Astrocyte (in vitro differentiated cells and primary cell): Measurements from ENCODE around the gene RCAN2. TPM values are rescaled to one million over a fixed set of nuclear protein-coding genes. Genes with fewer than 3 reads are reported as not detected.

Experiments used
- DNase-seq: peaks from one replicate; pipeline ENCODE4 v3.0.0-alpha.2; 2010; ENCODE audit warnings: low read depth
- FAIRE-seq: peaks from 2 replicates; lab custom pipeline; 2011; peaks lifted over from hg19 to GRCh38; lab: Jason Lieb, UNC
- H2AFZ ChIP-seq: 2 replicates; pipeline ENCODE4 v1.6.0; 2012; ENCODE audit warnings: low read depth, low read length, inconsistent platforms
- H3K27ac ChIP-seq: 2 replicates; pipeline ENCODE4 v1.5.1; 2011; ENCODE audit warnings: low read depth, low read length, inconsistent platforms
- H3K27me3 ChIP-seq: 2 replicates; pipeline ENCODE4 v1.6.0; 2011; ENCODE audit warnings: low read length, inconsistent platforms; ENCODE audit not compliant: insufficient read depth
- H3K36me3 ChIP-seq: 2 replicates; pipeline ENCODE4 v1.5.1; 2011; ENCODE audit warnings: low read length, inconsistent platforms; ENCODE audit not compliant: insufficient read depth
- H3K4me1 ChIP-seq: 2 replicates; pipeline ENCODE4 v1.5.1; 2011; ENCODE audit warnings: low read length, inconsistent platforms; ENCODE audit not compliant: insufficient read depth
- H3K4me2 ChIP-seq: 2 replicates; pipeline ENCODE4 v1.6.0; 2012; ENCODE audit warnings: low read length, inconsistent platforms
- H3K4me3 ChIP-seq: 2 replicates; pipeline ENCODE4 v1.5.1; 2011; ENCODE audit warnings: low read depth, mild to moderate bottlenecking, low read length, inconsistent platforms; ENCODE audit not compliant: insufficient read depth
- H3K79me2 ChIP-seq: 2 replicates; pipeline ENCODE4 v1.6.0; 2012; ENCODE audit warnings: mild to moderate bottlenecking, low read length, inconsistent platforms; ENCODE audit not compliant: insufficient read depth
- H3K9ac ChIP-seq: 2 replicates; pipeline ENCODE4 v1.6.0; 2012; ENCODE audit warnings: mild to moderate bottlenecking, low read length, inconsistent platforms
- H3K9me3 ChIP-seq: 2 replicates; pipeline ENCODE4 v1.5.1; 2012; ENCODE audit warnings: low read depth, mild to moderate bottlenecking, low read length, inconsistent platforms; ENCODE audit not compliant: insufficient read depth
- H4K20me1 ChIP-seq: 2 replicates; pipeline ENCODE4 v1.6.0; 2012; ENCODE audit warnings: low read length, inconsistent platforms; ENCODE audit not compliant: insufficient read depth
- H3K27ac Mint-ChIP-seq: one replicate; pipeline ENCODE4 v1.8.0; 2021; ENCODE audit warnings: mild to moderate bottlenecking, mixed read lengths; ENCODE audit not compliant: unreplicated experiment
- H3K27me3 Mint-ChIP-seq: one replicate; pipeline ENCODE4 v1.8.0; 2021; ENCODE audit warnings: low read depth, mixed read lengths; ENCODE audit not compliant: unreplicated experiment
- H3K36me3 Mint-ChIP-seq: one replicate; pipeline ENCODE4 v1.8.0; 2021; ENCODE audit warnings: low read depth, mixed read lengths; ENCODE audit not compliant: unreplicated experiment
- H3K4me1 Mint-ChIP-seq: one replicate; pipeline ENCODE4 v1.8.0; 2021; ENCODE audit warnings: low read depth, mixed read lengths; ENCODE audit not compliant: unreplicated experiment
- H3K4me3 Mint-ChIP-seq: one replicate; pipeline ENCODE4 v1.8.0; 2021; ENCODE audit warnings: mild to moderate bottlenecking, moderate library complexity, mixed read lengths; ENCODE audit not compliant: unreplicated experiment
- H3K9me3 Mint-ChIP-seq: one replicate; pipeline ENCODE4 v1.8.0; 2021; ENCODE audit warnings: mild to moderate bottlenecking, mixed read lengths; ENCODE audit not compliant: unreplicated experiment
- EZH2 ChIP-seq: IDR thresholded peaks from 2 replicates; pipeline ENCODE4 v1.6.1; 2012; ENCODE audit warnings: mild to moderate bottlenecking, low read length, inconsistent platforms; ENCODE audit not compliant: insufficient read depth
- total RNA-seq: library from RNA; stranded (reverse); gene quantifications from 2 replicates; pipeline ENCODE4 v1.2.1, GENCODE V29; 2021
- TF ChIP-seq, protein P1 (sequence below): IDR thresholded peaks from 2 replicates; pipeline ENCODE4 v1.5.1; 2011; ENCODE audit warnings: low read depth, mild to moderate bottlenecking, inconsistent platforms, low read length, moderate library complexity; ENCODE audit not compliant: insufficient read depth

The RCAN2 gene
- total RNA-seq, 1 donor from 2014 or later, result 10.6 TPM

DNA sequence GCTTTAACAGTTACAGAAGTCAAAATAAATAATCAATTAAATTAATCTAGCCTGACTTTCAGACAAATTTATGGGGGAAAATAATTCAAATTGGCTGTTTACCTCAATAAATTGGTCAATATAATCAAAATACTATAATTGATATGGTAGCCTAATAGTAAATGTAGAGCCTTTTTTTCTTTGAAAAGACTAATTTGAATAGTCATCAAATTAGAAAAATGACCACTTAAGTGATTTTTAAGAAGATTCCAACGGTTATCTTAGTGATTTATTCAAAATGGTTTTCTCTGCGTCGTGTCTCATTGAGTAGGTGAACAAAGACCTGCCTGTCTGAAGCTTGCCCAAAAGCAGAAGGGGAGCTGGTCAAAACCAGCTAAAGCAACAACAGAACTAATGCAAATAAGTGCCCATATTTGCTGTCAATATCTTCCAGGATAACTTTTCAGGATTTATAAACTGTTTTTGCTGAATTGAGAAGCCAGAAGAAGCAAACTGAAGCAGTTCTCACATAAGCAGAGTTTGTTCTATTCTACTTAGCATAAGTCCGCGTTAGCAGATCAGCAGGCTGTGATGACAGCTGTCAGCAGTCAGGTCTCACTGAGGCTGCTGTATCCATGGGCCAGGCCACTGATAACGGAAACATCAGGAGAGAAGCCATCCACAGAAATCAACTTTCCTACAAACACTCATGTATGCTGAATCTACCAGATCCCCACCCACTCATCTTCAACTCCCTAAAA is 7.0 kb downstream of the RCAN2 start:
- Mint-ChIP-seq H3K27me3 (peaks cover 4% of the 10 kb centered on the region), H3K4me1 (peaks cover 7% of the 10 kb centered on the region), H3K27ac (no peak overlapping the region), H3K36me3 (no peaks in the 10 kb centered on the region), H3K4me3 (no peak overlapping the region), H3K9me3 (no peaks in the 10 kb centered on the region)
- TF ChIP-seq EZH2, result no peak
- TF ChIP-seq, protein P1, sequence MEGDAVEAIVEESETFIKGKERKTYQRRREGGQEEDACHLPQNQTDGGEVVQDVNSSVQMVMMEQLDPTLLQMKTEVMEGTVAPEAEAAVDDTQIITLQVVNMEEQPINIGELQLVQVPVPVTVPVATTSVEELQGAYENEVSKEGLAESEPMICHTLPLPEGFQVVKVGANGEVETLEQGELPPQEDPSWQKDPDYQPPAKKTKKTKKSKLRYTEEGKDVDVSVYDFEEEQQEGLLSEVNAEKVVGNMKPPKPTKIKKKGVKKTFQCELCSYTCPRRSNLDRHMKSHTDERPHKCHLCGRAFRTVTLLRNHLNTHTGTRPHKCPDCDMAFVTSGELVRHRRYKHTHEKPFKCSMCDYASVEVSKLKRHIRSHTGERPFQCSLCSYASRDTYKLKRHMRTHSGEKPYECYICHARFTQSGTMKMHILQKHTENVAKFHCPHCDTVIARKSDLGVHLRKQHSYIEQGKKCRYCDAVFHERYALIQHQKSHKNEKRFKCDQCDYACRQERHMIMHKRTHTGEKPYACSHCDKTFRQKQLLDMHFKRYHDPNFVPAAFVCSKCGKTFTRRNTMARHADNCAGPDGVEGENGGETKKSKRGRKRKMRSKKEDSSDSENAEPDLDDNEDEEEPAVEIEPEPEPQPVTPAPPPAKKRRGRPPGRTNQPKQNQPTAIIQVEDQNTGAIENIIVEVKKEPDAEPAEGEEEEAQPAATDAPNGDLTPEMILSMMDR, result no peak
- Histone ChIP-seq H3K9ac (no peak overlapping the region), H3K9me3 (no peaks in the 10 kb centered on the region), H3K27ac (no peak overlapping the region), H4K20me1 (no peaks in the 10 kb centered on the region), H3K79me2 (no peaks in the 10 kb centered on the region), H3K4me3 (no peak overlapping the region), H3K27me3 (peaks cover 15% of the 10 kb centered on the region), H3K4me1 (no peaks in the 10 kb centered on the region), H3K36me3 (no peaks in the 10 kb centered on the region), H2AFZ (no peak overlapping the region), H3K4me2 (no peak overlapping the region)
- DNase-seq, result no peak
- FAIRE-seq, result no peak

DNA sequence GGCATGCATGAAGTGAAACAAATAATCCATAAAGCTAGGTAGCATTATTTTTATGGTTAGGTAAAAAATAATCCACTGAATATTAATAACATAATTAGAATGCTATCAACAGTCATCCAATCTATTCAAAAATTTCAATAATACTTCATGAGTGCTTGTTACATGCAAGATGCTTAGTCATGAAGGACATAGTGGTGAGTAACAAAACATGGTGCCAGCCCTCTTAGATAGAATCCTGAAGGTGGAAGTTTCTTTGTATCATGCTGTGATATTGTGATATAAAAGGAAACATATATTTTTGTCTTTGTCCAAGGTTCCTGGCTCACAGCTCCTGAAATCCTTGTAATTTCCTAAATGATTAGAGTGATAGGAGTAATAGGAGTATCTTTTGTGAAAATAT is 14.9 kb downstream of the RCAN2 start:
- Histone ChIP-seq H3K79me2 (no peaks in the 10 kb centered on the region), H2AFZ (no peak overlapping the region), H3K4me1 (no peaks in the 10 kb centered on the region), H3K4me2 (no peak overlapping the region), H3K27ac (no peak overlapping the region), H3K27me3 (no peaks in the 10 kb centered on the region), H4K20me1 (no peaks in the 10 kb centered on the region), H3K9ac (no peak overlapping the region), H3K9me3 (no peaks in the 10 kb centered on the region), H3K36me3 (no peaks in the 10 kb centered on the region), H3K4me3 (no peak overlapping the region)
- H3K9me3 Mint-ChIP-seq, result no peaks in the 10 kb centered on the region
- peak; percentile 17 for FAIRE-seq
- H3K27ac Mint-ChIP-seq, result peak overlapping the region; percentile 8
- peaks cover 32% of the 10 kb centered on the region for H3K4me1 Mint-ChIP-seq
- TF ChIP-seq EZH2, result no peak
- TF ChIP-seq, protein P1, result no peak
- H3K27me3 Mint-ChIP-seq, result no peaks in the 10 kb centered on the region
- H3K4me3 Mint-ChIP-seq, result no peak overlapping the region
- H3K36me3 Mint-ChIP-seq, result no peaks in the 10 kb centered on the region
- no peak for DNase-seq

DNA sequence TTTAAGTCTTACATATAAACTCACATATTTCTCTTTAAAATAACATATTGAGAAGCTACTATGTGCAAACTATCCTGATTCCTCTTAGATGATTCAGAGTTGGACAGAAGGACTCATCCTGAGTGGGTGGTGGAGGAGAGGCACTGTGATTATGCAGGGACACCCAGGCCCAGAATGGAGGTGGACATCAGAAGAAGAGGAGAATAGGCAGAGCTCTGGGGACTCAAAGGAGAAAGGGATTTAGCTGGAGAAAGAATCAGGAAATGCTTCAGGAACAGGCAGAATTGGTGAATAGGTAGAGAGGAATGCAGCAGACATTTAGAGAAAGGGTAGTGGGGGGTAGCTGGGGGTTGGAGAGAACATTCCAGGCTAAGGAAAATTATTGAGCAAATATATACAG is 17.4 kb downstream of the RCAN2 start:
- Mint-ChIP-seq H3K27ac (peak overlapping the region; percentile 90), H3K4me1 (peaks cover 32% of the 10 kb centered on the region), H3K27me3 (no peaks in the 10 kb centered on the region), H3K4me3 (no peak overlapping the region), H3K36me3 (no peaks in the 10 kb centered on the region), H3K9me3 (peaks cover 4% of the 10 kb centered on the region)
- H3K4me3 ChIP-seq, result no peak overlapping the region
- H3K27ac ChIP-seq, result no peak overlapping the region
- H2AFZ ChIP-seq, result no peak overlapping the region
- peak overlapping the region; percentile 26 for H3K4me2 ChIP-seq
- H3K9me3 ChIP-seq, result no peaks in the 10 kb centered on the region
- no peak for TF ChIP-seq EZH2
- TF ChIP-seq, protein P1, result no peak
- H3K79me2 ChIP-seq, result no peaks in the 10 kb centered on the region
- H3K4me1 ChIP-seq, result no peaks in the 10 kb centered on the region
- H4K20me1 ChIP-seq, result no peaks in the 10 kb centered on the region
- no peaks in the 10 kb centered on the region for H3K36me3 ChIP-seq
- no peaks in the 10 kb centered on the region for H3K27me3 ChIP-seq
- FAIRE-seq (no peak), DNase-seq (no peak)
- H3K9ac ChIP-seq, result no peak overlapping the region
